Nephron (organoid): Measurements from ENCODE around the gene DTNBP1.

ENCODE experiments used
- H3K27ac Mint-ChIP-seq, 3 experiments: 2 replicates each; pipeline ENCODE4 v1.8.0; 2020; ENCODE audit warnings: mixed read lengths in 3 of 3, mild to moderate bottlenecking in 2 of 3, moderate library complexity in 1 of 3
- H3K27me3 Mint-ChIP-seq: 2 replicates; pipeline ENCODE4 v1.8.0; 2021; ENCODE audit warnings: low read depth, mild to moderate bottlenecking, moderate library complexity, mixed read lengths
- H3K36me3 Mint-ChIP-seq: 2 replicates; pipeline ENCODE4 v1.8.0; 2020; ENCODE audit warnings: low read depth, mixed read lengths
- H3K4me1 Mint-ChIP-seq: 2 replicates; pipeline ENCODE4 v1.8.0; 2020; ENCODE audit warnings: mixed read lengths
- H3K4me3 Mint-ChIP-seq, 3 experiments: 2 replicates each; pipeline ENCODE4 v1.8.0; 2020; ENCODE audit warnings: mild to moderate bottlenecking in 3 of 3, mixed read lengths in 3 of 3, moderate library complexity in 2 of 3
- H3K9me3 Mint-ChIP-seq: 2 replicates; pipeline ENCODE4 v1.8.0; 2020; ENCODE audit warnings: mixed read lengths
- CTCF ChIP-seq, 3 experiments: fragments of 200-600 bp; sonication (generic); IDR thresholded peaks; one replicate each; pipeline ENCODE4 v1.5.0; 2021; ENCODE audit warnings: antibody characterized with exemption in 3 of 3; ENCODE audit not compliant: unreplicated experiment in 3 of 3

The DTNBP1 gene

GRCh38 chr6:15526212-15526701 is 136.6 kb downstream of the DTNBP1 start:
- Mint-ChIP-seq H3K4me3 (peak overlapping the region in 2 of 3 experiments; percentile 4 to 22), H3K4me1 (no peaks in the 10 kb centered on the region), H3K9me3 (peaks cover 40% of the 10 kb centered on the region), H3K36me3 (peaks cover 93% of the 10 kb centered on the region), H3K27me3 (no peaks in the 10 kb centered on the region), H3K27ac (peak overlapping the region; percentile 56 to 90 (median 79))
- no peak for TF ChIP-seq CTCF (IDR thresholded peaks at IDR 0.05; ENCODE audit: unreplicated experiment in 3 of 3)

GRCh38 chr6:15524861-15525401 is 137.9 kb downstream of the DTNBP1 start:
- Mint-ChIP-seq H3K4me3 (no peak overlapping the region), H3K4me1 (no peaks in the 10 kb centered on the region), H3K27ac (no peak overlapping the region), H3K36me3 (peaks cover 95% of the 10 kb centered on the region), H3K27me3 (no peaks in the 10 kb centered on the region), H3K9me3 (peaks cover 40% of the 10 kb centered on the region)
- TF ChIP-seq CTCF (IDR thresholded peaks at IDR 0.05; ENCODE audit: unreplicated experiment in 3 of 3), result no peak

GRCh38 chr6:15523679-15524630 is 138.9 kb downstream of the DTNBP1 start:
- TF ChIP-seq CTCF (IDR thresholded peaks at IDR 0.05; ENCODE audit: unreplicated experiment in 3 of 3), result no peak
- Mint-ChIP-seq H3K27ac (no peak overlapping the region), H3K4me1 (no peaks in the 10 kb centered on the region), H3K9me3 (peaks cover 38% of the 10 kb centered on the region), H3K27me3 (no peaks in the 10 kb centered on the region), H3K36me3 (peaks cover 98% of the 10 kb centered on the region), H3K4me3 (no peak overlapping the region)

- Mint-ChIP-seq H3K4me3 (no peak overlapping the region), H3K27me3 (no peaks in the 10 kb centered on the region), H3K36me3 (peaks cover 100% of the 10 kb centered on the region), H3K4me1 (no peaks in the 10 kb centered on the region), H3K27ac (no peak overlapping the region), H3K9me3 (peaks cover 37% of the 10 kb centered on the region)
- TF ChIP-seq CTCF (IDR thresholded peaks at IDR 0.05; ENCODE audit: unreplicated experiment in 3 of 3), result no peak
Observed at GRCh38 chr6:15522856-15523529, 139.8 kb downstream of the DTNBP1 start.

- Mint-ChIP-seq H3K27ac (no peak overlapping the region), H3K4me3 (no peak overlapping the region), H3K4me1 (no peaks in the 10 kb centered on the region), H3K27me3 (no peaks in the 10 kb centered on the region), H3K36me3 (peaks cover 100% of the 10 kb centered on the region), H3K9me3 (peaks cover 32% of the 10 kb centered on the region)
- no peak for TF ChIP-seq CTCF (IDR thresholded peaks at IDR 0.05; ENCODE audit: unreplicated experiment in 3 of 3)
Observed at GRCh38 chr6:15522427-15522826, 140.4 kb downstream of the DTNBP1 start.
